ENCODE data around the gene SNRPD2.

The SNRPD2 gene

DNA sequence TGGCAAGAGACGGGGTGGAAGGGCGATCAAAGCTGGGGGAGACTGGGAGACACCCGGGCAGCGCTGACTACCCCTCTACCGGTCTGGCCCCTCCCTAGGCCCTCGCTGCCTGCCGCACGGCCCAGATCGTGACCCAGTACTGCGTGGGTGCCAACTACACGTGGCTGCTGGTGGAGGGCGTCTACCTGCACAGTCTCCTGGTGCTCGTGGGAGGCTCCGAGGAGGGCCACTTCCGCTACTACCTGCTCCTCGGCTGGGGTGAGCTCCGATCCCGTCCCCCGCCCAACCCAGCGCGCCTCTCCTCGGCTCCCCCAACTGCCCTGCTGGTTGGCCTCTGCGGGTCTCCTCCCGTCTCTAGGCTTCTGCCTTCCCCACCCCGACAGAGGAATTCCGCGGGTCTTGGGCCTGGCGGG, 14.9 kb downstream of the SNRPD2 start:
- Histone ChIP-seq H3K4me1 (ENCODE audit: control insufficient read depth in 2 of 2, insufficient read depth in 1 of 2, low read depth in 1 of 2, low read length in 2 of 2) (peaks cover 3 to 9% of the 10 kb centered on the region in 2 donors), H3K4me3 (ENCODE audit: low read length in 2 of 2) (peak overlapping the region in 1 of 2 donors; percentile 71), H3K9ac (ENCODE audit: low read depth, low read length, poor library complexity) (peak overlapping the region; percentile 72), H2BK15ac (ENCODE audit: low read length) (peak overlapping the region; percentile 38), H4K91ac (ENCODE audit: low read depth, low read length, poor library complexity) (peak overlapping the region; percentile 24), H3K4ac (ENCODE audit: low read length) (no peak overlapping the region), H3K23ac (ENCODE audit: low read depth, low read length, poor library complexity) (peak overlapping the region; percentile 52), H4K8ac (ENCODE audit: low read depth, low read length) (no peak overlapping the region), H3K79me1 (ENCODE audit: low read depth, low read length) (no peaks in the 10 kb centered on the region), H2BK5ac (ENCODE audit: low read length) (no peak overlapping the region), H3K27me3 (ENCODE audit: control insufficient read depth in 3 of 3, insufficient read depth in 3 of 3, low read depth in 1 of 3, low read length in 3 of 3) (peaks cover 7 to 41% (median 23%) of the 10 kb centered on the region in 3 experiments), H3K36me3 (replicated peaks in 1 of 2; ENCODE audit: control insufficient read depth in 2 of 2, insufficient read depth in 2 of 2, low read length in 2 of 2) (no peaks in the 10 kb centered on the region), H3K27ac (replicated peaks; ENCODE audit: low read length) (no peak overlapping the region), H2AK5ac (ENCODE audit: low read depth, low read length) (peak overlapping the region; percentile 52), H2BK120ac (ENCODE audit: low read depth, low read length) (no peak overlapping the region), H2AFZ (ENCODE audit: low read length) (peak overlapping the region; percentile 71), H2BK12ac (ENCODE audit: low read length) (no peak overlapping the region), H3K14ac (ENCODE audit: low read length) (peak overlapping the region; percentile 71), H3K9me3 (replicated peaks in 1 of 2; ENCODE audit: control insufficient read depth in 2 of 2, insufficient read depth in 1 of 2, low read depth in 1 of 2, low read length in 2 of 2) (peaks cover 0 to 3% of the 10 kb centered on the region in 2 donors), H3K4me2 (ENCODE audit: insufficient read depth, low read length, poor library complexity, severe bottlenecking) (peak overlapping the region; percentile 71), H3K18ac (ENCODE audit: low read length) (peak overlapping the region; percentile 92)
- DNase-seq (ENCODE audit: low spot score) = no peak
- WGBS, 2 donors (ENCODE audit: extremely low coverage in 2 of 2, insufficient read length in 2 of 2, insufficient replicate concordance in 1 of 2) = no CpG with 5 or more reads among the region's 28 CpGs

DNA sequence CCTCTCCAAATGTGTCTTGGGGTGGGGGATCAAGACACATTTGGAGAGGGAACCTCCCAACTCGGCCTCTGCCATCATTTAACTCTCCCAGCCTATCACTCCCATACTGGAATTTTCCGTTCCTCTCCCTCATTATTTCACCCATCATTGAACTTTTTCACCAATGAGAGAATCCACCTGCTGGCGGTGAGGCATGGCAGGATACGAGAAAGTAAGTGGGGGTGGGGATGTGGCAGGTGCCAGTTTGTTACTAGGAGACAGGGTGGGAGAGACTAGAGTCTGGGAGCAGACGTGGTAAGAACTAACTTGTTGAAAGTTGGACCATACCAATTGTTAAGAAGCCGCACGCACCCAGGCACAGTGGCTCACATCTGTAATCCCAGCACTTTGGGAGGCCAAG, 16.8 kb downstream of the SNRPD2 start:
- Histone ChIP-seq H2BK5ac (ENCODE audit: low read length) (no peak overlapping the region), H3K9ac (ENCODE audit: low read depth, low read length, poor library complexity) (no peak overlapping the region), H3K4me3 (ENCODE audit: low read length in 2 of 2) (no peak overlapping the region), H3K18ac (ENCODE audit: low read length) (no peak overlapping the region), H3K23ac (ENCODE audit: low read depth, low read length, poor library complexity) (no peak overlapping the region), H3K79me1 (ENCODE audit: low read depth, low read length) (no peaks in the 10 kb centered on the region), H3K4me1 (ENCODE audit: control insufficient read depth in 2 of 2, insufficient read depth in 1 of 2, low read depth in 1 of 2, low read length in 2 of 2) (peaks cover 3 to 13% of the 10 kb centered on the region in 2 donors), H2BK120ac (ENCODE audit: low read depth, low read length) (no peak overlapping the region), H3K4me2 (ENCODE audit: insufficient read depth, low read length, poor library complexity, severe bottlenecking) (no peak overlapping the region), H4K8ac (ENCODE audit: low read depth, low read length) (no peak overlapping the region), H2BK15ac (ENCODE audit: low read length) (no peak overlapping the region), H2AK5ac (ENCODE audit: low read depth, low read length) (no peak overlapping the region), H2BK12ac (ENCODE audit: low read length) (no peak overlapping the region), H3K27ac (replicated peaks; ENCODE audit: low read length) (no peak overlapping the region), H3K9me3 (replicated peaks in 1 of 2; ENCODE audit: control insufficient read depth in 2 of 2, insufficient read depth in 1 of 2, low read depth in 1 of 2, low read length in 2 of 2) (peaks cover 0 to 6% of the 10 kb centered on the region in 2 donors), H3K14ac (ENCODE audit: low read length) (no peak overlapping the region), H3K36me3 (replicated peaks in 1 of 2; ENCODE audit: control insufficient read depth in 2 of 2, insufficient read depth in 2 of 2, low read length in 2 of 2) (no peaks in the 10 kb centered on the region), H3K4ac (ENCODE audit: low read length) (no peak overlapping the region), H2AFZ (ENCODE audit: low read length) (no peak overlapping the region), H4K91ac (ENCODE audit: low read depth, low read length, poor library complexity) (no peak overlapping the region), H3K27me3 (ENCODE audit: control insufficient read depth in 3 of 3, insufficient read depth in 3 of 3, low read depth in 1 of 3, low read length in 3 of 3) (peaks cover 18 to 54% (median 25%) of the 10 kb centered on the region in 3 experiments)
- DNase-seq (ENCODE audit: low spot score) = no peak
- no CpG with 5 or more reads among the region's 7 CpGs for WGBS, 2 donors (ENCODE audit: extremely low coverage in 2 of 2, insufficient read length in 2 of 2, insufficient replicate concordance in 1 of 2)

- peak overlapping the region; percentile 41 for H2AFZ ChIP-seq (ENCODE audit: low read length)
- H3K4me2 ChIP-seq (ENCODE audit: insufficient read depth, low read length, poor library complexity, severe bottlenecking) = peak overlapping the region; percentile 64
- no CpG with 5 or more reads among the region's 42 CpGs for WGBS, 2 donors (ENCODE audit: extremely low coverage in 2 of 2, insufficient read length in 2 of 2, insufficient replicate concordance in 1 of 2)
- H3K4me1 ChIP-seq (ENCODE audit: control insufficient read depth in 2 of 2, insufficient read depth in 1 of 2, low read depth in 1 of 2, low read length in 2 of 2) = peaks cover 12 to 16% of the 10 kb centered on the region in 2 donors
- H3K27me3 ChIP-seq (ENCODE audit: control insufficient read depth in 3 of 3, insufficient read depth in 3 of 3, low read depth in 1 of 3, low read length in 3 of 3) = peaks cover 4 to 54% (median 21%) of the 10 kb centered on the region in 3 experiments
- peak overlapping the region; percentile 87 for H2BK120ac ChIP-seq (ENCODE audit: low read depth, low read length)
- no peak overlapping the region for H3K14ac ChIP-seq (ENCODE audit: low read length)
- H3K4me3 ChIP-seq (ENCODE audit: low read length in 2 of 2) = peak overlapping the region in 1 of 2 donors; percentile 75
- H2AK5ac ChIP-seq (ENCODE audit: low read depth, low read length) = peak overlapping the region; percentile 96
- H3K36me3 ChIP-seq (replicated peaks in 1 of 2; ENCODE audit: control insufficient read depth in 2 of 2, insufficient read depth in 2 of 2, low read length in 2 of 2) = no peaks in the 10 kb centered on the region
- H3K23ac ChIP-seq (ENCODE audit: low read depth, low read length, poor library complexity) = peak overlapping the region; percentile 97
- DNase-seq (ENCODE audit: low spot score) = peak; percentile 76
- peak overlapping the region; percentile 33 for H2BK15ac ChIP-seq (ENCODE audit: low read length)
- no peak overlapping the region for H2BK5ac ChIP-seq (ENCODE audit: low read length)
- peak overlapping the region; percentile 93 for H4K8ac ChIP-seq (ENCODE audit: low read depth, low read length)
- H3K9ac ChIP-seq (ENCODE audit: low read depth, low read length, poor library complexity) = peak overlapping the region; percentile 84
- peak overlapping the region; percentile 84 for H3K4ac ChIP-seq (ENCODE audit: low read length)
- H4K91ac ChIP-seq (ENCODE audit: low read depth, low read length, poor library complexity) = no peak overlapping the region
- no peaks in the 10 kb centered on the region for H3K79me1 ChIP-seq (ENCODE audit: low read depth, low read length)
- H3K27ac ChIP-seq (replicated peaks; ENCODE audit: low read length) = no peak overlapping the region
- peaks cover 0 to 5% of the 10 kb centered on the region in 2 donors for H3K9me3 ChIP-seq (replicated peaks in 1 of 2; ENCODE audit: control insufficient read depth in 2 of 2, insufficient read depth in 1 of 2, low read depth in 1 of 2, low read length in 2 of 2)
- peak overlapping the region; percentile 95 for H3K18ac ChIP-seq (ENCODE audit: low read length)
- H2BK12ac ChIP-seq (ENCODE audit: low read length) = peak overlapping the region; percentile 99
These were observed 20.9 kb downstream of the SNRPD2 start for GRCh38 chr19:45670670-45671453.

- Histone ChIP-seq H2BK120ac (ENCODE audit: low read depth, low read length) (no peak overlapping the region), H3K79me1 (ENCODE audit: low read depth, low read length) (no peaks in the 10 kb centered on the region), H3K27ac (replicated peaks; ENCODE audit: low read length) (no peak overlapping the region), H3K23ac (ENCODE audit: low read depth, low read length, poor library complexity) (no peak overlapping the region), H3K9me3 (replicated peaks in 1 of 2; ENCODE audit: control insufficient read depth in 2 of 2, insufficient read depth in 1 of 2, low read depth in 1 of 2, low read length in 2 of 2) (peaks cover 0 to 5% of the 10 kb centered on the region in 2 donors), H3K27me3 (ENCODE audit: control insufficient read depth in 3 of 3, insufficient read depth in 3 of 3, low read depth in 1 of 3, low read length in 3 of 3) (peaks cover 4 to 48% (median 21%) of the 10 kb centered on the region in 3 experiments), H4K91ac (ENCODE audit: low read depth, low read length, poor library complexity) (no peak overlapping the region), H3K4me1 (ENCODE audit: control insufficient read depth in 2 of 2, insufficient read depth in 1 of 2, low read depth in 1 of 2, low read length in 2 of 2) (peaks cover 12 to 16% of the 10 kb centered on the region in 2 donors), H3K18ac (ENCODE audit: low read length) (no peak overlapping the region), H3K14ac (ENCODE audit: low read length) (no peak overlapping the region), H2BK15ac (ENCODE audit: low read length) (no peak overlapping the region), H4K8ac (ENCODE audit: low read depth, low read length) (no peak overlapping the region), H2AK5ac (ENCODE audit: low read depth, low read length) (no peak overlapping the region), H3K9ac (ENCODE audit: low read depth, low read length, poor library complexity) (no peak overlapping the region), H3K4me2 (ENCODE audit: insufficient read depth, low read length, poor library complexity, severe bottlenecking) (peak overlapping the region; percentile 41), H2AFZ (ENCODE audit: low read length) (peak overlapping the region; percentile 82), H3K4ac (ENCODE audit: low read length) (no peak overlapping the region), H3K4me3 (ENCODE audit: low read length in 2 of 2) (peak overlapping the region; percentile 32 to 53), H2BK5ac (ENCODE audit: low read length) (no peak overlapping the region), H3K36me3 (replicated peaks in 1 of 2; ENCODE audit: control insufficient read depth in 2 of 2, insufficient read depth in 2 of 2, low read length in 2 of 2) (no peaks in the 10 kb centered on the region), H2BK12ac (ENCODE audit: low read length) (no peak overlapping the region)
- no CpG with 5 or more reads among the region's 19 CpGs for WGBS, 2 donors (ENCODE audit: extremely low coverage in 2 of 2, insufficient read length in 2 of 2, insufficient replicate concordance in 1 of 2)
- no peak for DNase-seq (ENCODE audit: low spot score)
These were observed 23.3 kb downstream of the SNRPD2 start for GRCh38 chr19:45668342-45668871.
